NCI-H524 treated with DMSO at 0.1 percent for 48 hours (cell line): ENCODE results near the gene TMEM187.
A peak's percentile ranks its signal among the peaks of the same experiment; 100 is the strongest.

Source experiments
- DNase-seq: peaks from one replicate; lab custom pipeline; 2025; lab: John Stamatoyannopoulos, UW

Gene TMEM187

GRCh38 chrX:153972368-153973126, at the start of gene TMEM187:
TMEM187 (plus strand) TSS chrX:153972754; CDS start chrX:153982063, 9,309 bp downstream.
- peak; percentile 62 for DNase-seq

DNA sequence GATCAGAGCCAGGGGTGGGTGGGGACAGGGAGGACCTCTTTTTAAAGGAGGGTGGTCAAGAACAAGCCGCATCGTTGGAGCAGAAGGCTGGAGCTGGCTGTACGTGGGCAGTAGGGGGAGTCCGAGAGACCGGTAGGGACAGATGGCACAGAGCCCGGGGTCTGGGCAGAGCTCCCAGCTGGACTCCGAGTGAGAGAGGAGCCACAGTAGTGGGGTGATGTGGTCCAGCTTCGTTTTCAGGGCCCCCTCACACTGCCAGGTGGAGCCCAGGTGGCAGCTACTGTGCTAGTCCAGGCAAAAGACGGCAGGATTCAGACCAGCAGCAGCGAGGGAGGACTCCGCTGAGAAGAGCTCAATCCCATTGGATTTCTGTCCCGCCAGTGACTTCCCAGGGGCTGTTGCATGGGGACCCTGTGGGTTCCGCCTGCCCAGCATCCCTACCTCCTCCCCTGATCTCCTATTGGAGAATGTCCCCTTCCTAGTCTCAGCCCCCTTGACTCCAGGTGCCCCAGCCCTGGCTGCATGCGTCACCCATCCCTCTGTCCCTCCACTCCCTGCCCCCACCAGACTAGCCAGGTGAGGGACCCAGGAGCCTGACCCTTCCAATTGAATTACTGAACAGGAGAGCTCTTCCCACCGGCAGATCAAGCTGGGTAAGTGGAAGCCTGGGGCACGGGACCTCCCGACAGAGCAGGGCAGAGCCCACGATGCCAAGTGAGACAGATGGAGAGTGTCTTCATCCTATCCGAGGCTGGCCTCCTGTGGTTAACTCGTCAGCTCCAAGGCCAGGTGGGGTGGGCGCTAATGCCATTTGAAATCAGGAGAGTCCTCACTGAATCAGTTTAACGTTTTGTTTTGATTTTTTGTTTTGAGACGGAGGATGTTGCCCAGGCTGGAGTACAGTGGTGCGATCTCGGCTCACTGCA, 49.4 kb upstream of the TMEM187 start:
- peak; percentile 36 for DNase-seq

DNA sequence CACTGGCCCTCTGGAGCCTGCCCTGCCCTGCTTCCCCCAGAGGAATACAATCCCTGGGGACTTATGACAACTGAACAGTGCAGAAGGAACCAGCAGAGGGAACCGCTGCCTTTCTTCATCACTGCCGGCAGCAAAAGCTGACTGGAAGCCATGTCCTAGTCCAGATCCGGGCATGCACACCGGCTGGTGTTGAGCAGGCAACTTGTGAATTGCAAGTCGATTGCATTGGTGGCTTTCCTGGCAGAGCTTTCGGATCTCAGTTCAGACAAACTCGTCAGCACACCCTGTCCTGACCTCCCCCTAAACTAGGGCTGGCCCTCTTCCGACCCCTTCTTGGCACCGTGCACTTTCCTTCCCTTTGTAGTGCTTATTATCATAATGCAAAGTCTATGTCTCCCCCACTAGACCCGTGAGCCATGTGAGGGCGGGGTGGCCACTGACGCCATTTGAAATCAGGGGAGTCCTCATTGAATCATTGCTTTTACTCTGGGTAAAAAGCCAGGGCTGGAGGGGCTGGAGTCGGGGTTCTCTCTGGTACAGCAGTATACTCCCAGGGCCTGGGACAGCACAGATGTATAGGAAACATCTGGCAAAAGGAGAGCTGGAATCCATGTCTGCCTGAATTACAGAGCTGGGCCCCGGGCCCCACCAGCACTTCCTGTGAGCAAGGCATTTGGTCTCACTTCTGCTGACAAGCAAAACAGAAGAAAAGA, 48.2 kb upstream of the TMEM187 start:
- no peak for DNase-seq

DNA sequence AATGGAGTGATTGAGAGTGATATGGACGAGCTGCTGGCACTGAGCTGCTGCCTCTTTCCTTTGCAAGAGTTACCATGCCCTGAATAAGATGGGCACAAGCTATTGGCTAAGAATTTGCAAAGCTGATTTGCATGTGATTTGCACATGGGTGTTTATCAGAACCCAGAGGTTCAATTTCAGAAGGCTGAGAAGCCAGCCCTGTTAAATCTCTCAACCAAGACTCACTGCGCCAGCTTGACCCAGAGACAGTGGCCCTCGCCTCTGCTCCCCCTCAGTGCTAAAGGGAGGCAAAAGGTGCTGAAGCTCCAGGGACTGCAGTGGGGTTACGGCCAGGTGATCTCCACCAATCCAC, 47.2 kb upstream of the TMEM187 start:
- no peak for DNase-seq

GRCh38 chrX:153925739-153926551, 46.6 kb upstream of the TMEM187 start, which contains the start of gene ARHGAP4:
ARHGAP4 (minus strand) TSS chrX:153926264; CDS start chrX:153926202, 62 bp downstream.
- no peak for DNase-seq

GRCh38 chrX:153926552-153926857, 46.0 kb upstream of the TMEM187 start:
- no peak for DNase-seq

- DNase-seq = no peak
Observed at GRCh38 chrX:153926858-153927671, 45.5 kb upstream of the TMEM187 start.

DNA sequence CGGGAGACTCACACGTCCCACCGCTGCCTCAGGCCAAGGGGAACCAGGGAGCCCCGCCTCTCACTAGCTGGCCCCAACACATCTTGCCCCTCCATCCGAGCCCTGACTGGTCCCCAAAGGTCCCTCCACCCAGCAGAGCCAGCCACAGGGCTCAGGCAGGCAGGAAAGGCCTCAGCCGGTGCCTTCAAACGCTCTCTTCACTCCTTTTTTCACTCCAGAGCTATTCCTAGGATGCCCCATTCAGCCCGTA, 45.0 kb upstream of the TMEM187 start:
- no peak for DNase-seq

- peak; percentile 90 for DNase-seq
Observed at GRCh38 chrX:153927922-153928760, 44.4 kb upstream of the TMEM187 start.

GRCh38 chrX:153928846-153929245, 43.7 kb upstream of the TMEM187 start:
- DNase-seq = no peak

DNA sequence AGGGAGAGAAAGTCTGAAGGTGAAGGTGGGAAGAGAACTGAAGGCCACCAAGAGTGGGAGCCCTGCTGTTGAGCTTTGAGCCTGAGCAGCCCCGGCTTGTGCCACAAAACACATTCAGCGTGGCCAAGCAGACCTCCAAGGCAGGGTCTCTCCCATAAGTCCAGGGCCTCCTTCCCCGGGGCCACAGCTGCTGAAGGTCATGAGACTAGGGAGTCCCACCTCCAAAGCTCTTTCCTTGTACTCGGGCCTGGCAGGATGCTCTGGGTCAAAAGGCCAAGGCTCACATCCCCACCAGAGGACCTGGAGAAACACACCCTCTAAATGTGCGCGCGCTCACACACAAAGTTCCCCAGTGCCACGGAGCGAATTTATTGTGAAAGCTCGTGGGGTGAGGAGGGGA, 43.0 kb upstream of the TMEM187 start:
- no peak for DNase-seq

DNA sequence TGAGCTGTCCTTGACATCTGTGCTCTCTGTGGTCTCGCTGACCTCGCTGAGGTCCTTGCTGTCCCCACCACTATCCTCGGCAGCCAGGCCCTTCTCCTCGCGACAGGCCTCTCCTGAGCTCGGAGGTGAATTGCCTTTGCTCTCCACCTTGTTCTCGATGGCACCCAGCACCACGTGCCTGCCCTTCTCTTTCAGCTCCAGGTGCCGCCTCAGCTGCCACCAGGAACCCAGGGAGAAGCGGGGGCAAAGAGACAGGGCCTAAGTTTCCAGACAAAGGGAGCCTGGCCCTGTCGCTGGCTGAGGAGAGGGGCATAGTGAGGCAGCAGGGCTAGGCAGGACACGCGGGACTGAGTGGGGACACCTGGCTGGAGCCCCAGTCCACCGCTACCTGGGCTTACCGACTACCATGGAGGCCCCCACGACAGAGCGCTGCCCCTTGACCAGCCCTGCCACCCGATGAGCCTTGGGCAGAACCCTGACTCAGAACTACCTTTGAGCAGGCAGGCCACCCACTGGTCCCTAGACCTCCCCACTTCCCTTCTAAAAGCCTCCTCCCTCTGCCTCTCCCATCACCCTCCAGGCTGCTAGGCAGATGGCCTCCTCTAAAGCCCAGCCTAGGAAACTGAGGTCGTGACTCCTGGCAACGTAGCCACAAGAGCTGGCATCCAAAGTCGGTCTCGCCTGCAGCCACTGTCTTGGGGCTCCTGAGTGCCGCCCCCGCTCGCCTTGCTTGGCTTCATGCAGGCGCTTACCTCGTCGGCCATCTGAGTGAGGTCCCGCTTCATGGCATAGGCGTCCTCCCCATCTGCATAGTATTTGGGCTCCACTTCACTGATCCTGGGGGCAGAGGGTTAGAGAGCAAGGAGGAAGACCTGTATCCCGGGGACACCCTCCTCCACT, 42.3 kb upstream of the TMEM187 start:
- DNase-seq = no peak

DNA sequence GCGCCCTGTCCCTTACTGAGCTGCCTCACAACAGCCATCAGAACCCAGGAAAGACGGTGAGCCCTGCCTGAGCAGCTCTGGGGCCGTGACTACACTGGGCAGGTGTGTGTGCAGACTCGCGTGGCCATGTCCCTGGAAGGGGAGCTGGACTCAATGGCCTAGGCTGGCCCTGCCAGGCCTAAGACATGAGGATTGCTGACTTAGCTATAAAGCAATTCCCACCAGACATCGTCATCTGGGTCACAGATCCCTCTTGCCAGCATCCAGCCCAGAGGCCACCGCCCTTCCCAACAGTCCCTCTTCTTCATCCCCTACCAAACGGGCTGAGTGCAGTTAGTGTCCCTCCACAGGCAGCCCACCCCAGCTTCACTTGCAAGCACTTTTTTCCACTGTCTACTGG, 41.4 kb upstream of the TMEM187 start:
- DNase-seq = no peak

DNA sequence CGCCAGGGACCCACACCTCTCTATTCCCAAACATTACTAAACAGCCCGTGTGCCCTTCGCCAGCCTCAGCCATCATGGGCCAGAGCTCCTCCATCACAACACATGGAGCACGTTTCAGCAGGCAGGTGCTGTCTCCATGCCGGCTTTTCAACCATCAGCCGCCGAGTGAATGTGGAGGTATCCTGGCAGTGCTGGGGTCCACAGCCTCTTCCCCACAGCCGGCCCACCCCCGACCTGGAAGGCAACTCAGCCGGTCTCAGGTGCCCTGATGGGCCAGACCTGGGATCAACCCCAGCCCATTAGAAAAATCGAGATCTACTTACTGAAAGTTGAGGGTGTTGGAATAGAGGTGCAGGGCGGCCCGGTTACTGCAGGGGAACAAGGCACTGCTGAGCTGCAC, 40.8 kb upstream of the TMEM187 start:
- DNase-seq = no peak

DNA sequence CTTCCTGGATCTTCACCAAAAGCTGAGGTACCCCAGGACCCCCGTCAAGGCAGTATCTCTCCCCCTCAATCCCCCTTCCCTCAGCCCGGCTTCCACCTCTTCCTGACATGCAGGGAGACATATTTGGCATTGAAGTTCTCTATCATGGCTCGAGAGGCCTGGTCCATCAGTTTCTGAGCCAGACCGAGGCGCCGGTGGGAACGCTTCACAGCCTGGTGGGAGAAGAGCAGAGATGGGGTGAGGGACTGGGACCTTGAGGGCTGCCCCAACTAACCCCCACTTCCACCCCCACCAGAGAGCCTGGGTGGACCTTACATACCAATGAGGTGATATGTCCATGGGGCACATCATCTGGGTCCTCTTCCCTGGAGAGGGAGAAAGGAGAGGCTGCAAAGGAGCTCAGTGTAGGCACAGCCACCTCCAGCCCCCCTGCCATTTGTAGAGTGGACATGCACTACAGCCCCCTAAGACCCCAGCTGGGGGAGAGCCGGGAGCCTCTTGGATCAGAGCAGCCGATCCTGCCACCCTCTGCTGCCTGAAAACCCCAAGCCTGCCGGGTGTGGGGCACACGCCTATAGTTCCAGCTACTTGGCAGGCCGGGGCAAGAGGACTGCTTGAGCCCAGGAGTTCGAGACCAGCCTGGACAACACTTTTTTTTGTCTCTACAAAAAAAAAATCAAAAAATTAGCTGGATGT, 40.2 kb upstream of the TMEM187 start:
- DNase-seq = no peak

DNA sequence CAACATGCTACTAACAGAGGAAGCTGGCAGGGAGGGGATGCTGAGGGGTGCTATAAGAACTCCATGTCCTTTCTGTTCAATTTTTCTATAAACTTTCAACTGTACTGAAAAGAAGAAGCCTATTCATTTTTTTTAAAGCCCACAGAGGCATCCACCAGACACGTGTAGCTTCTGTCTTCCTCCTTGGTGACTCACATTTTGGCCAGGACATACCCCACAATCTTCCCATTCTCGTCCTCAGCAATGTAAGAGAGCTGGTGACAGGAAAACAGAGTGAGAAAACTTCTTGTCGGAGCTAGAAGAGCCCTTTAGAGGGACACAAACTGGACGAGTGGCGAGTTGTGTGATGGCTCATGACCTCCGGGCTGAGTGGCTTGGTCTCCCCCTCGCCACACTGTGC, 38.8 kb upstream of the TMEM187 start:
- DNase-seq = no peak

DNA sequence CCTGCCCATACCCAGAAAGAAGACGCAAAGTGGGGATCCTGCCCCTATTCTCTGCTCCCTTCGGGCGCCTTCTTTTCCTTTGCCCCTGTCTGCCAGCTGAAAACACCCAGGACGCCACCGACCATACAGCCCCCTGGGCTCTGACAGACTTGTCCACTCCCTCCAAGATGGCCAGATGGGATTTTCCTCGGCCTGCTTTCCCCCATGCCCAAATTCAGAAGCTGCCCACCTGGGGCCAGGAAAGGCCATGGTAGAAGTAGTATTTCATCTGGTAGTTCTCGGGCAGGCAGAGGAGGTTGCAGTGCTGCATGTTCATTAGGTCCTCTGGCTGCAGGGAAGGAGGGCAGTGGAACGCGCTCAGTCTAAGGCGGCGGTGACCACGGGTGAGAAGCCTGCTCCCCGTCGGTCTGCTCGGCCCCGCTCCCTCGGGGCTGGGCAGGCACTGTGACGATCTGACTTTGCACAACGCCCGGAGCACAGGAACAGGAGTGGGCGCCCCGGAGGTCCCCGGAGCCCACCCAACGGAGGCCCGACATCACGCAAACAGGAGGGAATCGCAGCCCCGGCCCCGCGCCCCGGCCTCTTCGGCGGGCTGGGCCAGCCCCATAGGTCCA, 38.3 kb upstream of the TMEM187 start:
- no peak for DNase-seq

GRCh38 chrX:153934762-153935325, 37.7 kb upstream of the TMEM187 start, which contains the start of gene NAA10:
NAA10 (minus strand) TSS chrX:153935037; CDS start chrX:153934904, 133 bp downstream.
- DNase-seq = no peak
